ENCODE results near the gene MED4.

The MED4 gene

DNA sequence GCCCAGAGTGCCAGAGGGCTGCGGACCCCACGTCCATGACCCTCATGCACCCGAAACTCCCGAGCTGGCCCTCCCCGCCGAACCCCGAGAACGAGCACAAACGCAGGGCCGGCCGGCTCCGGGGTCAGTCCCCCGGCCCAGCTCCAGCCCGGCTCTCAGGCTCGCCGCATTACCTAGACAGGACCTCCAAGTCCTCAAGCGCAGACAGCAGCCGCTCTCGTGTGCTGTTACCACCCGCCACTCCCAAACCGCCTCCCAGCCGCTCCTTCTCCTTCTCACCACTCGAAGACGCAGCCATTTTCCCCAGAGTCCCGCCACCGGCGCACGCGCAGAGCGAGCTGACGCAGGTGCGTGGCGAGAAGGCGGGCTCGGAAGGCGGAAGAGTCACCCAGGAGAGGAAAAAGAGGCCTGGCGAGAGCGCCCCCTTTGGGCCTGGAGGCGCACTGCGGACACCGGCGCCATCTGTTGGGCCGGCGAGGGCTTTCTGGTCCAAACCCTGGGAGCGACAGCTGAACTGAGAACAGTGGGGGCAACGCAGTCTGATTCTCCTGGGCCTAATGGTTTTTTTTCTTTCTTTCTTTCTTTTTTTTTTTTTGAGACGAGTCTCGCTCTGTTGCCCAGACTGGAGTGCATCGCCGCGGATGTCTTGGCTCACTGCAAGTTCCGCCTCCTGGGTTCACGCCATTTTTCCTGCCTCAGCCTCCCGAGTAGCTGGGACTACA lies at the start of gene MED4:
Gene MED4 (minus strand): TSS at position 324 of the 722 bp plus-strand sequence. CDS start 26 bp downstream, at position 298.
- DNase-seq (ENCODE audit: low spot score): peak; percentile 95

GRCh38 chr13:48144413-48145035 lies 49.6 kb upstream of the MED4 start:
- peak; percentile 15 for DNase-seq (ENCODE audit: low spot score)

- DNase-seq (ENCODE audit: low spot score): no peak
Observed at GRCh38 chr13:48142436-48142835, 47.5 kb upstream of the MED4 start.

GRCh38 chr13:48138270-48138669 lies 43.4 kb upstream of the MED4 start:
- DNase-seq (ENCODE audit: low spot score): no peak

GRCh38 chr13:48132961-48133360 lies 38.1 kb upstream of the MED4 start:
- DNase-seq (ENCODE audit: low spot score): no peak

DNA sequence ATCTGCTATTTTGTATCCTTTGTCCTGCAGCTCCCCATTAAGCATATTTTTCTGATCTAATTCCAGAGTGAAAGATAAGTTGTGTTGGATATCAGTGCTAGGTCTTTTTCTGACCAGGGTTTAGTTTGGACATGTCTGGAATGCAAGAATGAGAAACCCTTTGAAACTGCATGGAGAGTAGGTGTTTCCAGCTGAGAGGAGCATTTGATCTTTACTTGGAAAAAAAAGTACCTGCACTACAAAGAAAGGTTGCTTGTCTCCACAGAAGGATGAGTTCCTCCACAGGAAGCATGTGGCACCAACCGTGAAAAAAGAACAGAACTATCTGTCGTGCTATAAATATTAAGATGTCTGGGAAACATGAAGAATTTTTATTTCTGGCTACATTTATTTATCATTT lies 36.6 kb upstream of the MED4 start:
- DNase-seq (ENCODE audit: low spot score): no peak

DNA sequence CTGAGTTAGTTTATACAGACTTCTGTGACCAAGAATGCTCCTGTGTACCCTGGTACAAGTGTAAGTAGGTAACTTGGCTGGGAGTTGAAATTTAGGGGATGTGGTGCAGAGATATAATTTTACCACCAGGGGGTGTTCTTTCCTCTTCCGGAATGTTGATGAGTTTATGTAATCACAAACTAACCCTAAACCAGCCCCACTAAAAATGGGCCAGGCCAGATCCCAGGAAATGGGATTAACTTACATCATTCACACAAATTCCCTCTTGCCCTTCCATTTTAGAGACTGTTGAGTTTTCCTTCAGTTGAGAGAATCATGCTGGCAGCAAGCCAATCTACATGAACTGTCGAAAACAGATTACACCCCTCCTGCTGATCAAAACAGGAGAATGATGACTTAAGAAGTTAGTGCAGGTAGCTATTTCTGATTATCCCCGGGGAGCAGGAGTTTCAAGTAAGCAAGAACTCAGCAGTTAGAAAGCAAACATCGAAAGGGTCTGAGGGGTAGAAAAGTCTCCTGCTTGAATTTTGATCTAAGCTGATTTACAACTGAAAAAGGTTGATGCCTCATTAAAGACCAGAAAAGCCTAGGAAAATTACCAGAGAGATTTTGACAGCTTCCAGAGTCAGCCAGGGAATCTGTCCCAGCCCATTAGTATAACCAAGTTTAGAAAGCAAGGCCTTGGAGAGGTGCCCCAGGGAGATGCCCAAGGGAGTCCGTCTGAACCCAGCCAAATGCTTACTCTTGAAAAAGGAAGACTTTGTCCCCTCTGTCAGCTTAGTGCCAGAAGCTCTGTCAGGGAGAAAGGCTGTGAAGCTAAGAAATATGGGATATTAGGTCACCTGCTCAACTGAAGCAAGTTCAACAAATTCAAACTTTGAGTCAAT lies 32.3 kb upstream of the MED4 start:
- DNase-seq (ENCODE audit: low spot score): peak; percentile 76

GRCh38 chr13:48125794-48126228 lies 30.9 kb upstream of the MED4 start:
- DNase-seq (ENCODE audit: low spot score): no peak

DNA sequence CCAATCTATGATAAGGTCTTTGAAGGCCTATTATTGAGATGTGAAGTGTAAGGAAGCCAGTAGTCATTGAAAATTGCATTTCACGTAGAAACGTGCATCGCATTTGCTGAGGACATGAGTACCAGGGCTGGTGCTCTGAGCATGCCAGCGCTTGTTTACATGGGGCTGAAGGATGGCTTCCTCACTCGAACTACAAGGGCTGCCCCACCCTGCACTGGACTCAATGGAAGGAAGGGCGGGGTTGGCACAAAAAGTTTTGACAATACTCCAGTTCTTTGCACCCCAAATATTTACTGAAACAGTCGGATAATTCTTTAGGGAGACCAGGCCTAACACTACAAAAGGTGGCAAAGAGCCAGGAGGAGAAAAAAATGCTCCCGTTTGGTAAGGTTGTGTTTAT lies 28.9 kb upstream of the MED4 start:
- no peak for DNase-seq (ENCODE audit: low spot score)

DNA sequence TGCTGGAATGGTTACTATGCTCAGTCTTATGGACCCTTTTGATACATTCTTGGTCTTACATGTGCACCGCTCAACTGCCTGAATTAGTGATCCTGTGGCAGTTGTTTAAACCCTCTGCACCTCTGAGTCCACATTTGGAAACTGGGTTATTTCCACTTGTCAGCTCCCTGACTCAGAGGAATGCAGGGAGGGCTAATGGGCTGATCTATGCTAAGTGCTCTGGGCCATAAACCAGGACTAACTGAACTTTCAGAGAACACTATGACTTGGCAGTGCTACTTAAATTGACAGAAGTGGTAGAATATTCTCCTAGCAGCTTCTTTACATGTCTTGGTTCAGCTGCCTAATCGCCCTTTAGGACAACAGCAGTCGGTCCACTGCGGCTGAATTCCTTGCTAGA lies 26.8 kb upstream of the MED4 start:
- no peak for DNase-seq (ENCODE audit: low spot score)

DNA sequence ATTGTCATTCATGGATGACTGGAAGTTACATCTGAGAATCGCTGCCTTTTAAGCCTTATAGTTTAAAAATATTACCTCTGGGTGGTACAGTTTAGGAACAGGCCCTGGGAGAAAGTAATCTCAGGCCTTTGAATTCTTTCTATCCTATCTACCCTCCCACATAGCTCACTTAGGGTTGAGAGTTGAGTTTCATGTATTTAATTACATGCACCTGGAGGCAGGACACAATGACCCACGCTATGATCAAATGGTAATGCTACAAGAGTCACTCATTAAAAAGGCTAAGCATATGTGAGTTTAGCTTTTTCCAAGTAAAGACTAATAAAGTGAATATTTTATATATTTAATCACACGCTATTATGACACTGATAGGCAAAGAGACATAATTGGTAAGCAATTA lies 25.3 kb upstream of the MED4 start:
- DNase-seq (ENCODE audit: low spot score): no peak

DNA sequence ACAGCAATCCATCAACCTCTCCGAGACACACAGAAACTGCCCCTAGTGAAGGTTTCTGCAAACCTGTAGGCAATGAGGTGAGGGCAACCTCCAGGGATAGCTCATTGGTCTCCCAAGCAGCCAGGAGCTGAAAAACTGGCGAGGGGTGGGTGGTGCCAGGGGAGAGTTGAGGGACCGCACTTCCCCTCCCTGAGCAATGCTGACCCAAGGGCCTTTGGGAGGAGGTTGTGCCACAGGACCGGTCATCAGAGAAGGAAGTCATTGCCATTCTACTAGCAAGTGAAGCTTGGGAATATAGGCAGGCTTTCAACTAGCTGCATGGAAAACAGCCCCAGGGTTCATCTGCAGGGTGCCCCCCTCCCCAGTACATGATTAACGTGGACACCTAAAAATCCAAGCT lies 23.1 kb upstream of the MED4 start:
- no peak for DNase-seq (ENCODE audit: low spot score)

- DNase-seq (ENCODE audit: low spot score): no peak
Observed at GRCh38 chr13:48116808-48117207, 21.9 kb upstream of the MED4 start.

DNA sequence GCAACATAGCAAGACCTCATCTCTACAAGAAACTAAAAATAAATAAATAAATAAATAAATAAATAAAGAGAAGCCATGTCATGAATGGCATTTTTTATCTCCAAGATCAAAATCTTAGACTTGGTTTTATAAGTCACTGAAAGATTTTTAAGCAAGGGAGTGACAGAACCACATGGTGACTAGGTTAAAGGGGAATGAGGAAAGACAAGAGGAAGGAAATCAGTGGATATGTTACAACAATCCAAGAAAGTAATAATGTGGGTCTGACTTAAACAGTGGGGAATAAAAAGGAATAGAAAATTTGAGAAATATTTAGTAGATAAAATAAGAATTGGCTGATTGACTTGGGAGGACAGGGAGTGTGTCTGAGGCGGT lies 18.8 kb upstream of the MED4 start:
- no peak for DNase-seq (ENCODE audit: low spot score)

GRCh38 chr13:48112896-48113755 lies 18.2 kb upstream of the MED4 start:
- DNase-seq (ENCODE audit: low spot score): no peak

- no peak for DNase-seq (ENCODE audit: low spot score)
Observed at GRCh38 chr13:48110931-48111721, 16.2 kb upstream of the MED4 start.

DNA sequence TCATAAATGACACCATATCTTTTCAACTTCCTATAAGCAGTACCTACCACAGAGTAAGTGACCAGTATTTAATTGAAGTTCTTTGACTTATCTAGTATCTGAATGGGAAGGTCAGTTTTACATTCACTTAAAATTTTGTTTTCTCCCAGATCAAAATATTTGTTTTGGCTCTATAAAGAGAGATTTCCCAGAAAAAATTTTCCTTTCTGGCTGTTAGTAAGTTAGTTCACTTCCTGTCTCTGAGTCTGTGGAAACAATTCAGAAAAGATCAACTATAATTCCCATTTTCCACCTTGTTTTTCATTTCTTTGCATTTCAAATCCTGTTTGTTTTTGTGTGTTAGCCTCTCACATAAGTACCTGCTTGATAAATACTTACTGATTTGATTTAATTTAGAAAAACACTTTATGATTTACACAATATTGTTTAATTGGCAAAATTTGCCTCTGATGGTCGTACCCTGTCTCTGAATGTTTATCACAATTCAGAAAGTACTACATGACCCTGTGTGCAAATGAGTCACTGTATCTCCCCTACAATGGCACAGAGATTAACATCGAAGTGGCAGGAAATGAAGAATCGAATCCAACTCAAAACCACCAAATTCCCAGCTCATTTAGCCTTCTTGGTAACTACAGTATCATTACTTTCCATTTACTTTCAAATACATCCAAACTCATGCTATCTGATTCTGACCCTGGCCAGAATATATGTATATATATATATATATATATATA lies 15.4 kb upstream of the MED4 start:
- DNase-seq (ENCODE audit: low spot score): no peak

DNA sequence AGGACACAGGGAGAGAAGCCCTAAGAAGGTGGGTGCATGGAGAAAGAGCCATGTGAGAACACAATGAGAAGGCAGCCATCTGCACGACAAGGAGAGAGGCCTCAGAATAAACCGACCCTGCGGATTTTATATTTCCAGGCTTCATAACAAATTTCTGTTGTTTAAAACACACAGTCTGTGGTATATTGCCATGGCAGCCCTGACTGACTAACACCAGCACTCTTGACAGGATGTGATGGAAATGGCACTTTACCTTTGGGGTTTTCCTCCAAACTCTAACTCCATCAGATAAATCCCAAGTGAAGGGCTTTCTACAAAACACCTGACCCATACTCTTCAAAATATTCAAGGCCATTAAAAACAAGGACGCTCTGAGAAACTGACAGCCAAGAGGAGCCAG lies 13.2 kb upstream of the MED4 start:
- DNase-seq (ENCODE audit: low spot score): no peak

GRCh38 chr13:48097793-48098192 lies 2.9 kb upstream of the MED4 start:
- DNase-seq (ENCODE audit: low spot score): no peak

DNA sequence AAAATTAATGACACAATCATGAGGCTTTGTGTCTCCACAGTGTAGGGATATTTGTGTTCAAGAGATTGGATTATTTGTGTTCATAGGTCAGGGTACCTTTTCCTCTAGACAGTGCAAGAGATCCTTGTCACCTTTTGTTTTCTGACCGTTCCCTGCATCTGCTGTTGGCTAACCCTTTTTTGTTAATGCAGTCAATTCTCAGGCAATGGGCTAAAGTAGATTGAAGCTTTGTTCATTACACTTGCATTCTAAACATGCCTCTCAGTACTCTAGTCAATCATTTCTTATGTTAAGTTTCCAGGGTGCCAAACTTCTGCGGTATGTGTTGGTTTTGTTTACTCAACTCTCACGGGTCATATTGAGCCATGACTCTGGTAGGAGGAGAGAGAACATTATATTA lies 1.8 kb upstream of the MED4 start:
- DNase-seq (ENCODE audit: low spot score): no peak
